Effector memory CD8-positive, alpha-beta T cell (primary cell): Measurements from ENCODE around the gene USP2.

Experiments used
- ATAC-seq: fragments of 150-1000 bp; cut with Tn5 transposase; replicated peaks from 2 replicates; pipeline ENCODE4 v1.10.0; 2021; ENCODE audit warnings: mild to moderate bottlenecking, moderate library complexity
- DNase-seq, 3 experiments: peaks; one replicate each; pipeline ENCODE4 v3.0.0; 2021
- H3K27ac Mint-ChIP-seq, 2 donors: one replicate each; pipeline ENCODE4 v1.8.0; 2022; ENCODE audit warnings: mild to moderate bottlenecking in 2 of 2, mixed read lengths in 2 of 2, moderate library complexity in 2 of 2
- H3K27me3 Mint-ChIP-seq, 2 donors: one replicate each; pipeline ENCODE4 v1.8.0; 2022; ENCODE audit warnings: mixed read lengths in 2 of 2
- H3K36me3 Mint-ChIP-seq: one replicate; pipeline ENCODE4 v1.8.0; 2022; ENCODE audit warnings: mild to moderate bottlenecking, moderate library complexity, mixed read lengths; ENCODE audit not compliant: insufficient read depth
- H3K4me1 Mint-ChIP-seq, 2 donors: one replicate each; pipeline ENCODE4 v1.8.0; 2022; ENCODE audit warnings: low read depth in 2 of 2, mixed read lengths in 2 of 2
- H3K4me3 Mint-ChIP-seq, 2 donors: one replicate each; pipeline ENCODE4 v1.8.0; 2022; ENCODE audit warnings: mild to moderate bottlenecking in 2 of 2, mixed read lengths in 2 of 2, moderate library complexity in 2 of 2
- H3K9me3 Mint-ChIP-seq, 2 donors: one replicate each; pipeline ENCODE4 v1.8.0; 2022; ENCODE audit warnings: mixed read lengths in 2 of 2
- total RNA-seq, 9 experiments: gene quantifications; one replicate each; lab custom pipeline; 2026; lab: John Stamatoyannopoulos, UW

Gene USP2, protein sequence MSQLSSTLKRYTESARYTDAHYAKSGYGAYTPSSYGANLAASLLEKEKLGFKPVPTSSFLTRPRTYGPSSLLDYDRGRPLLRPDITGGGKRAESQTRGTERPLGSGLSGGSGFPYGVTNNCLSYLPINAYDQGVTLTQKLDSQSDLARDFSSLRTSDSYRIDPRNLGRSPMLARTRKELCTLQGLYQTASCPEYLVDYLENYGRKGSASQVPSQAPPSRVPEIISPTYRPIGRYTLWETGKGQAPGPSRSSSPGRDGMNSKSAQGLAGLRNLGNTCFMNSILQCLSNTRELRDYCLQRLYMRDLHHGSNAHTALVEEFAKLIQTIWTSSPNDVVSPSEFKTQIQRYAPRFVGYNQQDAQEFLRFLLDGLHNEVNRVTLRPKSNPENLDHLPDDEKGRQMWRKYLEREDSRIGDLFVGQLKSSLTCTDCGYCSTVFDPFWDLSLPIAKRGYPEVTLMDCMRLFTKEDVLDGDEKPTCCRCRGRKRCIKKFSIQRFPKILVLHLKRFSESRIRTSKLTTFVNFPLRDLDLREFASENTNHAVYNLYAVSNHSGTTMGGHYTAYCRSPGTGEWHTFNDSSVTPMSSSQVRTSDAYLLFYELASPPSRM
- 0.26 to 8.1 (median 0.40) reads per million in 9 experiments for total RNA-seq

- ATAC-seq (peak; percentile 98), DNase-seq (peak; percentile 97 to 100 (median 99))
- no peaks in the 10 kb centered on the region for H3K36me3 Mint-ChIP-seq
- H3K9me3 Mint-ChIP-seq = no peaks in the 10 kb centered on the region
- no peak within 1 kb of the TSS for H3K4me3 Mint-ChIP-seq
- peaks cover 0 to 7% of the 10 kb centered on the region in 2 donors for H3K4me1 Mint-ChIP-seq
- H3K27me3 Mint-ChIP-seq = peaks cover 0 to 3% of the 10 kb centered on the region in 2 donors
- H3K27ac Mint-ChIP-seq = no peak within 1 kb of the TSS
These were observed at the start of gene USP2 for GRCh38 chr11:119381181-119381988. Gene USP2, minus strand, starts transcription at chr11:119381690. Its CDS starts 8,210 bp downstream, at chr11:119373480.

GRCh38 chr11:119427279-119427678 is 45.8 kb upstream of the USP2 start:
- ATAC-seq (no peak), DNase-seq (no peak)
- H3K27ac Mint-ChIP-seq = no peak overlapping the region
- H3K4me1 Mint-ChIP-seq = peaks cover 8 to 9% of the 10 kb centered on the region in 2 donors
- H3K4me3 Mint-ChIP-seq = no peak overlapping the region
- H3K36me3 Mint-ChIP-seq = peaks cover 3% of the 10 kb centered on the region
- no peaks in the 10 kb centered on the region for H3K9me3 Mint-ChIP-seq
- peaks cover 62 to 65% of the 10 kb centered on the region in 2 donors for H3K27me3 Mint-ChIP-seq

DNA sequence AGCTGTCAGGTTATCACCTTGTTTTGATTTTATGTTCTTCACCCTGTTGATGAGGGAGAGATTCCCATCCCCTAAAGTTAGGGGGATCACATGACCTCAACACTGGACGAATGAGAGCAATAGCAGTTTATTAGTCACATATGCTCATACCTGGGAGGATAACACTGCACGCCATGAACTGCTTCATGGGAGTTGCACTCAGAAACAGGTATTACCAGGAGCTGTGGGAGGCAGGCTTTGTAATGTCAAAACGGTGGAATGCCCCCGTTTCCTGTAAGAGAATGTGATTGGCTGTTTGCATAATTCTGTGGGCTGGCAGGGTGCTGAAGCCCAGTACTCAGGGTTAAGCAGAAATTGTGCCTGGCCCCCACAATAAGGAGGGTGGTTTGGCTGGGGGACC is 44.7 kb upstream of the USP2 start:
- Mint-ChIP-seq H3K9me3 (no peaks in the 10 kb centered on the region), H3K4me3 (no peak overlapping the region), H3K4me1 (peaks cover 14% of the 10 kb centered on the region in 2 donors), H3K27ac (no peak overlapping the region), H3K36me3 (peaks cover 3% of the 10 kb centered on the region), H3K27me3 (peaks cover 60 to 63% of the 10 kb centered on the region in 2 donors)
- ATAC-seq (peak; percentile 16), DNase-seq (no peak)

- no peaks in the 10 kb centered on the region for H3K9me3 Mint-ChIP-seq
- H3K27ac Mint-ChIP-seq = no peak overlapping the region
- ATAC-seq (no peak), DNase-seq (no peak)
- H3K4me1 Mint-ChIP-seq = peaks cover 14% of the 10 kb centered on the region in 2 donors
- peaks cover 59 to 61% of the 10 kb centered on the region in 2 donors for H3K27me3 Mint-ChIP-seq
- H3K4me3 Mint-ChIP-seq = no peak overlapping the region
- no peaks in the 10 kb centered on the region for H3K36me3 Mint-ChIP-seq
These were observed 43.3 kb upstream of the USP2 start for GRCh38 chr11:119424775-119425174.

DNA sequence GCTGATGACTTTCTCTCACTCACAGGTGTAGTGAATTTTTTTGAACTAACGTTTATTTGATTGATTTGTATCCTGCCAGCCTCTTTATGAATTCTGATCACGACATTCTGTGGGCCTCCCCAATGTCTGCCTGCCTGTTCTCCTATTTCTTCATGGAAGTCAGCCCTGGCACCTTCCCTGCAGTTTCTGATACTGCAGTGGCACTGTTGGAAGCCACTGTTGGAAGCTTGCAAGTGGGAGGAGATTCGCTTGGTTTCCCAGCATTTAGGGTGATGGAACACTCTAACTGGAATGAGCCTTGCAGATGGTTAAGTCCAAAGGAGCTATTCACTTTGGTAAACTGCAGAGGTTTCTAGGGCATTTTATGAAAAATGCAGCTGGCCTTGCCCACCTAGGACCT is 42.8 kb upstream of the USP2 start:
- Mint-ChIP-seq H3K27ac (no peak overlapping the region), H3K9me3 (no peaks in the 10 kb centered on the region), H3K36me3 (no peaks in the 10 kb centered on the region), H3K4me3 (no peak overlapping the region), H3K27me3 (peaks cover 59 to 61% of the 10 kb centered on the region in 2 donors), H3K4me1 (peaks cover 14% of the 10 kb centered on the region in 2 donors)
- DNase-seq (no peak), ATAC-seq (no peak)

DNA sequence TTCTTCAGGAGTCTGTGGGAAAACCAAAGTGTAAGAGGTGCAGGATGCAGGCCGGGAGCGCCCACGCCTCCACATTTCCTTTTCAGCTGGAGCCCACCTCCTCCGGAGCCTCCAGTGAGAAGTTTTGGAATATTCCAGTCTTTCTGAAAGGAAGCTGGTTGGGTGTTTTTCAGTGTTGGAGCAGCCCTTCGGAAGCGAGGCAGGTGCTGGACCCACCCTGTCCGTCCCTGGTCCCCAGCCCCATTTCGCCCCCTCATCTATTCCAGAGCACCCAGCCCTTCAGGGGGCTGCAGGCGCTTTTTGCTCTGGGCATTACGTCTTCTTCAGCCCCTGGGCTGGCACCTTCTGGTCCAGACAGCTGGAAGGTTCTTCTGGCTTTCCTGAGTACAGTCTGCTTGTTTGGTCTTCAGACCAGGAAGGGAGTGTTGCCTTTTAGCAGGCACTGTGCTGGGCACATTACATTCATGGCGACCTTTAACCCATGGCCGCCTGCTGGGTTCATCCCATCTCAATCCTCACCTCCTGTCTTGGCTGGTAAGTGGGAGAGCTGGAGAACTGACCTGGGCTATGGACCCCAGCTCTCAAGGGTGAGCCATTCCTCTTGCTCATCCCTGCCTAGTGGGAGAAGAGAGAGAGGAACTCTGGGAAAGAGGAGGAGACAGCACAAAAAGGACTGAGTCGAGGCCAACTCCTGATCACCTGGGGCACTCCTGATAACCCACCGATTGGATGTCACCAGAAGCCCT is 42.2 kb upstream of the USP2 start:
- H3K27ac Mint-ChIP-seq = no peak overlapping the region
- peaks cover 64% of the 10 kb centered on the region in 2 donors for H3K27me3 Mint-ChIP-seq
- H3K4me1 Mint-ChIP-seq = peaks cover 14% of the 10 kb centered on the region in 2 donors
- H3K9me3 Mint-ChIP-seq = no peaks in the 10 kb centered on the region
- H3K36me3 Mint-ChIP-seq = no peaks in the 10 kb centered on the region
- peak overlapping the region; percentile 57 to 66 for H3K4me3 Mint-ChIP-seq
- no peak for DNase-seq
- ATAC-seq = no peak

- H3K4me3 Mint-ChIP-seq = peak within 1 kb of the TSS; percentile 63 to 66
- no peaks in the 10 kb centered on the region for H3K36me3 Mint-ChIP-seq
- H3K9me3 Mint-ChIP-seq = no peaks in the 10 kb centered on the region
- H3K27me3 Mint-ChIP-seq = peaks cover 66 to 71% of the 10 kb centered on the region in 2 donors
- DNase-seq (no peak), ATAC-seq (no peak)
- H3K27ac Mint-ChIP-seq = peak within 1 kb of the TSS in 1 of 2 donors; percentile 4
- peaks cover 14% of the 10 kb centered on the region in 2 donors for H3K4me1 Mint-ChIP-seq
These were observed 41.5 kb upstream of the USP2 start, which contains the start of gene THY1 for GRCh38 chr11:119422809-119423508. Gene THY1, minus strand, starts transcription at chr11:119423172. Its CDS starts 2,267 bp downstream, at chr11:119420905.

DNA sequence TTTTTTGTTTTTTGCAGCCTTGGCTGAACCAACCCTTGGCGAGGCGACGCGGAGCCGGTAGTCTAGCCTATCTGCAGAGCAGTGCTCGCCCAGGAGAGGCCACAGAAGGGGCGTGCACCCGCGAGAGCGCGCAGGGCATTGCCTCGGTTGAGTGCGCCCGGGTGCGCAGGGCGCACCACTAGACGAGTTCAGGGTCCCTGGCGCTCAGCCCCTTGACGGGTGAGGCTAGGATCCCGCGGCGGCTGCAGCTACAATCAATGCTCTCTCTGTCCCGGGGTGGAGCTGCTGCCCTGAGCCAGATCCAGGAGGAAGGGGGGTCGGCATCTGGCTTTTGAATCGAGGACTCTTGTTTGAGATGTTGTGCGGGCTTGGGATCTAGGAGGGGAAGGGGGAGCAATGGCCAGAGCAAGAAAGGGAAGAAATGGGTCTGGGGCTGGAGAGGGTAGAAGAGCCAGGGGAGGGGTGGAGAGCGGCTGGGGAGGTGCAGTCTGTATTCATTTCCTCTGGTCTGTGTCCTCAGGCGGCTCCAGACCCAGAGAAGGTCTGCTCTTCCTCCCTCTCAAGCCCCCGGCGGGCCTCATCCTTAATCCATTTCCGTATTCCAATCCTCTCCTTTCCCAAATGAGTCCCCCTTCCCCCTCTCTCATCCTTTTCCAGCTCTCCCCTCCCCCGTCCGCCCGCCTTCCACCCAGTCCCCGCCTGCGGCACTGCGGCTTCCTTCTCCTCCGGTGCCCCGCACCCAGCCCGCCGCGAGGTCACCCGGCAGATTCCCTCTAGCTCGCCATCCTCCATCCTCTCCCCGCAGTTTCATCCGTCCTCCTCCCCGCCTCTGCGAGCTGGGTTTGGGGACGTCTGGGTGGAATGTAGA is 40.7 kb upstream of the USP2 start:
- no peaks in the 10 kb centered on the region for H3K9me3 Mint-ChIP-seq
- H3K36me3 Mint-ChIP-seq = no peaks in the 10 kb centered on the region
- H3K27ac Mint-ChIP-seq = peak overlapping the region in 1 of 2 donors; percentile 4
- H3K4me3 Mint-ChIP-seq = peak overlapping the region; percentile 63 to 66
- peaks cover 14% of the 10 kb centered on the region in 2 donors for H3K4me1 Mint-ChIP-seq
- ATAC-seq (peak; percentile 48), DNase-seq (no peak)
- H3K27me3 Mint-ChIP-seq = peaks cover 74 to 78% of the 10 kb centered on the region in 2 donors

DNA sequence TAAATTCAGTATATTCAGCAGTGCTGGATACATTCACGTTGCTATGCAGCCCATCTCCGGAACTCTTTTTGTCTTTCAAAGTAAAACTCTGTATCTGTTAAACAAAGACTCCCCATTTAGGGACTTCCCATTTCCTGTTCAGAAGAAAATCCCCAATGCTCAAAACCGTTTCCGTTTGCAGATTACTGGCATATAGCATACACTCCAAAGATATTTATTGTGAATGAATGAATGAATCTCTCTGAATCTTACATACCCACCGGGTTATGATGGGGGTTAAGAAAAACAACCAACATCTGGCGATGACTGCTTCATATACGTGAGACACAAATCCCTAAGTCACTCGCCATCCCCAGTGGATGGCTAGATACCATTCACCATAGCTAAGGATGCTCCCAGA is 39.9 kb upstream of the USP2 start:
- no peak for DNase-seq
- Mint-ChIP-seq H3K36me3 (no peaks in the 10 kb centered on the region), H3K27me3 (peaks cover 81 to 86% of the 10 kb centered on the region in 2 donors), H3K4me3 (peak overlapping the region in 1 of 2 donors; percentile 66), H3K27ac (no peak overlapping the region), H3K9me3 (no peaks in the 10 kb centered on the region), H3K4me1 (peaks cover 14% of the 10 kb centered on the region in 2 donors)
- no peak for ATAC-seq

DNA sequence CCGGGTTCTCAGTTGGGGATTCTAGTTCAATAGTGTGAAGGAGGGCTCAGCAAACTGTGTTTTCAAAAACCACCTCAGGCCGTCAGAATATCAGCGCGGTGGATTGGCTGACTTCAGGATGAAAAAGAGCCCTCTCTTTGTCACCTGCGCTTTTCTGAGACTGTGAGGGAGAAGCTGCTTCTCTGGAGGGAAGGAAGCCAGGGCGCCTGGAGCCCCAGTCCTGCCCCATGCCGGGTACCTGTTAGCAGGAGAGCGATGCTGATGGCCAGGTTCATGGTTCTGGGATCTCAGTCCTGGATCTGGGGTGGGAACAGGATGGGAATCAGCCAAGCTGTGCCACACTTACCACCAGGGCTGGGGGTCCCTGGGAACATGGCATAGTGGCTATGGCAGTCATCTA is 39.1 kb upstream of the USP2 start:
- Mint-ChIP-seq H3K36me3 (no peaks in the 10 kb centered on the region), H3K27ac (no peak overlapping the region), H3K9me3 (no peaks in the 10 kb centered on the region), H3K27me3 (peaks cover 77 to 91% of the 10 kb centered on the region in 2 donors), H3K4me1 (peaks cover 10% of the 10 kb centered on the region in 2 donors), H3K4me3 (no peak overlapping the region)
- no peak for ATAC-seq
- DNase-seq = no peak

- Mint-ChIP-seq H3K4me1 (peaks cover 9 to 10% of the 10 kb centered on the region in 2 donors), H3K36me3 (no peaks in the 10 kb centered on the region), H3K27me3 (peaks cover 73 to 90% of the 10 kb centered on the region in 2 donors), H3K4me3 (no peak overlapping the region), H3K27ac (no peak overlapping the region), H3K9me3 (no peaks in the 10 kb centered on the region)
- DNase-seq = no peak
- ATAC-seq = no peak
These were observed 38.5 kb upstream of the USP2 start for GRCh38 chr11:119419834-119420492.
